M059J (cell line): ENCODE measurements around the gene LYRM7. TPM values are rescaled to one million over a fixed set of nuclear protein-coding genes. Genes with fewer than 3 reads are reported as not detected.
"Not testable (repeated sequence)": the region's sequence is repeated elsewhere in the genome, so short reads cannot be mapped to it uniquely, and the experiment has no call there.

Experiments
- DNase-seq: peaks from one replicate; pipeline ENCODE4 v3.0.0-alpha.2; 2012; ENCODE audit warnings: low read depth
- total RNA-seq: library from RNA; depleted of rRNA; stranded (reverse); fragments of >200 nt; shearing (Covaris generic); gene quantifications from 2 replicates; pipeline ENCODE4 v1.2.3, GENCODE V29; 2014

Gene LYRM7
- total RNA-seq, 1 experiment from 2014 or later: 4.2 TPM

- DNase-seq: no peak
Measured at GRCh38 chr5:131221008-131221703, 50.4 kb downstream of the LYRM7 start.

DNA sequence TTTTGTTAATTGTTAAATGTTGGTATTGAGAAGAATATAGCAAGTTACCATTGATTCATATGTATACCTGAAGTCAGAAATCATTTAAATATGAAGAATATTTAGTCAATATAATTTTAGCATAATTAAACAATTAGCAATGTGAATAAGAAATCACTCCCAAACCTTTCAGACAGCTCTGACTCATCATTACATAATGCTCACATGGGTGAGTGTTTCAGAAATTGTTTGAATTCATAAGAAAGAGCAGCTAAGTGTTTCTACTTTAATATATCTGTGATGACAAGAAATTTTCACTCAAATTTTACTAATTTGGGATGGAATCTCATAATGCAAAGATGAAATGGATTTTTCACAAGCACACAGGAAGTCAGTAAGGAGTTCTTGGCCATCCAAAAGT is 51.1 kb downstream of the LYRM7 start:
- DNase-seq: peak; percentile 22

GRCh38 chr5:131222731-131223130 is 52.0 kb downstream of the LYRM7 start:
- no peak for DNase-seq

- no peak for DNase-seq
Measured at GRCh38 chr5:131223751-131224386, 53.1 kb downstream of the LYRM7 start.

DNA sequence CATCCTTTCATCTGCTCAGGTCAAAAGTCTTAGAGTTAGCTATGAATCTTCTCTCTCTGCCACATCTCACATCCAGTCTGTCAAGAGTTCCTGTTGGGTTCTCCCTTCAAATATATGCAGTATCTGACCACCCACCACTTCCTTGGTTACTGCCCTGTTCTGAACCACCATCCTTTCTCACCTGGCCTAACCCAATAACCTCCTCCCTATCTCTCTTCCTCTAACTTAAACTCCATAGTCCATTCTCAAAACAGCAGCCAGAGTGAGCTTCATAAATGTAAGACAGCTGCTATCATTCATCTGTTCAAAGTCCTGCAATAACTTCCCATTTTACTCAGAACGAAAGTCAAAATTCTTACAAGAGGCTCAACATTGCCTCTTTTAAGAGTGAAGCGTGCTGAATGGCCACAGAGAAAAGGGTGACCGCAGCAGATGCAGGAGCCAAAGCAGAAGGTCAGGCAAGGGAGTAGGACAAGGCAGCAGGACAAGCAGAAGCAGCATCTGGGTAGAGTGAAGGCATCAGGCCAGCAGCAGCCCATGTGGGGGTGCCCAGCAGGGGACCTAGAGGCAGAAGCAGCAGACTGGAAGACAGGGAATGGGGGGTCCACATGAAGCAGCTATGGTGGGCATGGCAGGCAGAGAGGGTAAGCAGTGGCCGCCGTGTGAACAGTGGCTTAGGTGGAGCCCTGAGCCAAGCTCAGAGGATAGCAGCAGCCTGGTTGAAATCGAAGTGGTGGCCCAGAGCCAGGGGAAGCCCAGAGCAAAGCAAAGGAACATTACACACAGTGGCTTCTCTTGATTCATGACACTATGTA is 53.9 kb downstream of the LYRM7 start:
- DNase-seq: no peak

GRCh38 chr5:131225282-131225974 is 54.7 kb downstream of the LYRM7 start:
- no peak for DNase-seq

GRCh38 chr5:131226899-131227298 is 56.2 kb downstream of the LYRM7 start:
- peak; percentile 43 for DNase-seq

DNA sequence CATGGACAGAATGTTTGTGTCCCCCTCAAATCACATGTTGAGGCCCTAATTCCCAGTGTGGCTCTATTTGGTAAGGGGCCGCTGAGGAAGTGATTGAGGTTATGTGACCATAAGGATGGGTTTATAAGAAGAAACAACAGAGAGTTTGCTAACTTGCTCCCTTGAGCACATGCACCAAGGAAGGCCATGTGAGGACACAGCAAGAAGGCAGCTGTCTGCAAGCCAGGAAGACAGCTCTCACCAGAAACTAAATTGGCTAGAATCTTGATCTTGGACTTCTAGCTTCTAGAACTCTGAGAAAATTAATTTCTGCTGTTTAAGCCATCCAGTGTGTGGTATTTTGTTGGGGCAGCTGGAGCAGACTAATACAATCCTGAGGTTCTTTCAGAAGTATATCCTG is 57.9 kb downstream of the LYRM7 start:
- no peak for DNase-seq

DNA sequence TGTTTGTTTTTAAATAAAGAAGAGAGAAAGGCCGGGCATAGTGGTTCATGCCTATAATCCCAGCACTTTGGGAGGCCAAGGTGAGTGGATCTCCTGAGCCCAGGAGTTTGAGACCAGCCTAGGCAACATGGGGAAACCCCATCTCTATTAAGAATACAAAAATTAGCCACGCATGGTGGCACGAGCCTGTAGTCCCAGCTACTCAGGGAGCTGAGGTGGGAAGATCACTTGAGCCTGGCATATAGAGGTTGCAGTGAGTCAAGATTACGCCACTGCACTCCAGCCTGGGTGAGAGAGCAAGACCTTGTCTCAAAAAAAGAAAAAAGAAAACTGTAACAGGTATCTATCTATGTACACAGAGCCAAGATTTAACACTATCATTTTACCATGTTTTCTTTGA is 58.9 kb downstream of the LYRM7 start:
- DNase-seq: no peak

DNA sequence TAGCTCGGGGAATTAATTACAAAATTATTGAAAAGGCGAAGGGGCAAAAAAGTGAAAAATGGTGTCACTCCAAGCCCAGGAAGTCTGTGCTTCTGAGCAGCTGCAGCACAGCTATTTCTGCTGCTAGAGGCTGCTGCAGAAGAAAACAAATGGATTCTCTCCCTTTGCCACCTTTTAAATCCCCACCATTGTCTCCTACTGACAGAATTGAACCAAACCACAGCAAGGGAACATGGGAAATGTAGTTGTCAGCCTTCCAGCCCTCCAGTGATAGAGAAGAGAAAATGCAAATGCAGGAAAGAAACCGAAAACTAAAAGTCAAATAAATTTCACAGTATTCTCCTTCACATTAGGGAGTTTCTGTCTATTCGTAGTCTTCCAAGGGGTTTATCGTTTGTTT is 59.7 kb downstream of the LYRM7 start:
- peak; percentile 44 for DNase-seq

GRCh38 chr5:131239686-131240085 is 68.9 kb downstream of the LYRM7 start:
- DNase-seq: no peak

DNA sequence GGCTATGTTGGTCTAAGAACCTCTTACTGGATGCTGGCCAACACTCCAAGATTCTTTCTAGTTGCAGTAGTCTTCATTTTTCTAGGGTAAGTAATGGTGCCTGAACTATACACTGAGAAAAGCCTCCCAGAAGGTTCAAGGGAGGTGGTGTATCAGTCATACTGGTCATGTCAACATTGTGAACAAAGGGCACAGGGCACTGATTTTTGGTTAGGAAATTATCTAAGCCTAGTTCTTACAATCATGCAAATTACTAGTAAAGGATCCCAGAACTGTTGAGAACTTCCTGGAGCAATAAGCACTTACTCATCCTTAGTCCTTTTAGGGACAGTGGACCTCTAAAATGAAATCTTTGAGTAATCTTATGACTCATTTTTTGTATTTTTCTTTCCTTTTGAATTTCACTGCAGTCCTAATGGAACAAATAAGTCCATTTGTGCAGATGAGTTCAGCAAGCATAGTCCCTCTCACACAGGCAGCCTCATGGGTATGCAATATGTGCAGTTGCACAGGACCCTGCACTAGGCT is 72.0 kb downstream of the LYRM7 start:
- peak; percentile 92 for DNase-seq

- no peak for DNase-seq
Measured at GRCh38 chr5:131245312-131245711, 74.6 kb downstream of the LYRM7 start.

DNA sequence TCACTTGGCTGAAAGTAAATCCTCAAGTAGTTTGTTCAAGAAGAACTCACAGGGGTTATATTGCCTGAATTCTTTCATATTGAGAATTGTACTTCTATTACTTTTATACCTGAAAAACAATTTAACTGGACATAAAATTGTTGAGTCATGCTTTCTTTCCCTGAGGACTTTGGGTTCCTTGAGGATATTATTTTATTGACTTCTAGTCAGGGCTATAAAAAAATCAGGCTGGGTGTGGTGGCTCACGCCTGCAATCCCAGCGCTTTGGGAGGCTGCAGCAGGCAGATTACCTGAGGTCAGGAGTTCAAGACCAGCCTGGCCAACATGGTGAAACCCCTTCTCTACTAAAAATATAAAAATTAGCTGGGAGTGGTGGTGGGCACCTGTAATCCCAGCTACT is 75.2 kb downstream of the LYRM7 start:
- no peak for DNase-seq

DNA sequence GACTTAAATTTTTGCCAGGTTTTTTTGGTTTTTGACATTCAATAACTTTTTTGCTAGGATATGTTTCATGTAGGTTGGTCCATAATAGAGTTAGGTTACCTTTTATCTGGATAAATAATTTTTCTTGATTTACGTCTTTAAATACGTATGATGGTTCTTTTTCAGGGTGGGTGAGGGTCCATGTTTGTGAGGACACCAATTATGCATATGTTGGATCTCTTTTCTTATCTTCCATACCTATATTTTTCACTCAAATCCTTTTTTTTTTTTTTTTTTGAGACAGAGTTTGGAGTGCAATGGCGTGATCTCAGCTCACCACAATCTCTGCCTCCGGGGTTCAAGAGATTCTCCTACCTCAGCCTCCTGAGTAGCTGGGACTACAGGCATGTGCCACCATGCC is 75.8 kb downstream of the LYRM7 start:
- no peak for DNase-seq

DNA sequence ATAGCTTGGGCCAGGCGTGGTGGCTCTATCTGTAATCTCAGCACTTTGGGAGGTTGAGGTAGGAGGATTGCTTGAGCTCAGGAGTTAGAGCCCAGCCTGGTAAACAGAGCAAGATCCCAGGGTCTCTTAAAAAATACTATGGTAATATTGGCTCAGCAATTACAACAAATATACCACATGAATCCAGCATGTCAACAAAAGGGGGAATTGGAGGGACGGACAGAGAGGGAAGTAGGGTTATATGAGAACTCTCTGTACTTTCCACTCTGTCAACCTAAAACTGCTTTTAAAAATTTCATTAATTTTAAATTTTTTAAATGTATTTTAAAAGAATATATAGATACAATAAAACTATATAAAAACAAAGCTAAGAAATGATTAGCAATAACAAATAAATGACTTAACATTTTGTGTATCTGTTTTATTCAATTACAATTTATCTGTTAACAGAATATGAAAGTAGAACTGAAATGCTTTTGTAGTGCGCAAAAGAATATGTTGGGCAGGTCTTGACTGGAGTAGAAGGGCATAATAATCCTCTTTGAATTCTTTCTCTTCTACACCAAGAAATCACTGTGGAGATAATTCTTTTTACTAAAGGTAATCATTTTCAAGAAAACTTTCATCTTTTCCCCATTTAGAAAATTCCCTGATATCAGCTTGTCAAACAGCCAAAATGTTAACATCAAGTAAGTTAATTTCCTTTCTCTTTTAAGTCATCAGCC is 80.2 kb downstream of the LYRM7 start:
- no peak for DNase-seq

- DNase-seq: no peak
Measured at GRCh38 chr5:131252824-131253171, 82.1 kb downstream of the LYRM7 start.

DNA sequence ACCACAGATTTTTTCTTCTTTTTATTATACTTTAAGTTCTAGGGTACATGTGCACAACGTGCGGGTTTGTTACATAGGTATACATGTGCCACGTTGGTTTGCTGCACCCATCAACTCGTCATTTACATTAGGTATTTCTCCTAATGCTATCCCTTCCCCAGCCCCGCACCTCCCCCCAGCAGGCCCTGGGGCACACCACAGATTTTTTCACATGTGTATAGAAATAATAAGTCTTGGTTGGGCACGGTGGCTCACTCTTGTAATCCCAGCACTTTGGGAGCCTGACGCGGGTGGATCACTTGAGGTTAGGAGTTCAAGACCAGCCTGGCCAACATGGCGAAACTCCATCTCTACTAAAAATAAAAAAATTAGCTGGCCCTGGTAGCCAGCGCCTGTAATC is 83.3 kb downstream of the LYRM7 start:
- DNase-seq: not testable (repeated sequence)

DNA sequence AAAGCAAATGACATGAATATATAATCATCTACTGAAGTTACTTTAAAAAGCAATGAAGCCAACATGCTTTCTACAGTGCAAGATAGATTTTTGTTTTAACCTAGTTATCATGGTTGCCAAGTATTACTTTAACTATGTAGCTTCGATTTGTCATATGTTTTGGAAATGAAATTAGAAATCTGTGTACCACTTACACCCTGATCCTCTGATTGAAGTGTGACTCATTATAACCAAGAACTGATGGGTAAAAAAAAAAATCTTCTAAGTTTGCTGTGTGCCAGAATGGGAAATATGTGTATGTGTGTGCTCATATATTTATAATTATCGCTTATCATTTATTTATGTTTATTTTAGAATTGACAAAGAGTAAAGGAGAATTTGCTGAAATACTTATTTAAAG is 84.0 kb downstream of the LYRM7 start:
- no peak for DNase-seq
